HepG2 (cell line): ENCODE data around the gene SPPL3. TPM values are rescaled to one million over a fixed set of nuclear protein-coding genes. Genes with fewer than 3 reads are reported as not detected.

ENCODE experiments used
- ATF7 ChIP-seq, 2 experiments: fragments of 450-650 bp in 1 of 2; sonication (generic) in 1 of 2; formaldehyde crosslinking in 1 of 2; IDR thresholded peaks; 2 replicates each; pipeline versions ENCODE4 v1.4.0 to v1.6.1; 2016 to 2020; ENCODE audit warnings: antibody characterized with exemption in 1 of 2, mild to moderate bottlenecking in 1 of 2, missing genetic modification reagents in 1 of 2
- CEBPG ChIP-seq: IDR thresholded peaks from 2 replicates; pipeline ENCODE4 v1.6.1; 2016
- EZH2 ChIP-seq: conservative IDR thresholded peaks from 2 replicates; pipeline ENCODE4 v1.6.1; 2012; ENCODE audit warnings: mild to moderate bottlenecking, low read depth, low read length, moderate library complexity
- HMG20B ChIP-seq: conservative IDR thresholded peaks from 2 replicates; pipeline ENCODE4 v1.6.1; 2016; ENCODE audit warnings: missing genetic modification reagents, missing compliant biosample characterization
- RARA ChIP-seq: IDR thresholded peaks from 2 replicates; pipeline ENCODE4 v1.6.1; 2016; ENCODE audit warnings: missing genetic modification reagents, missing compliant biosample characterization
- SALL2 ChIP-seq: sonication (generic); formaldehyde crosslinking; IDR thresholded peaks from 2 replicates; pipeline ENCODE4 v1.8.1; 2023; ENCODE audit warnings: mild to moderate bottlenecking, missing genetic modification reagents, inconsistent platforms
- TOPORS ChIP-seq: sonication (generic); formaldehyde crosslinking; IDR thresholded peaks from 2 replicates; pipeline ENCODE4 v1.8.0; 2023; ENCODE audit warnings: mild to moderate bottlenecking, missing genetic modification reagents
- YEATS2 ChIP-seq: sonication (generic); formaldehyde crosslinking; IDR thresholded peaks from 2 replicates; pipeline ENCODE4 v1.4.0; 2020; ENCODE audit warnings: missing genetic modification reagents, borderline replicate concordance
- ZBTB42 ChIP-seq: sonication (generic); formaldehyde crosslinking; IDR thresholded peaks from 2 replicates; pipeline ENCODE4 v1.5.0; 2020; ENCODE audit warnings: mild to moderate bottlenecking, missing genetic modification reagents
- ZFP36 ChIP-seq: fragments of 150-350 bp; IDR thresholded peaks from 2 replicates; pipeline ENCODE4 v1.6.1; 2018; ENCODE audit warnings: borderline replicate concordance, low read length, low read depth; ENCODE audit not compliant: partially characterized antibody
- ZNF569 ChIP-seq: sonication (generic); formaldehyde crosslinking; IDR thresholded peaks from 2 replicates; pipeline ENCODE4 v1.5.0; 2020; ENCODE audit warnings: mild to moderate bottlenecking, missing genetic modification reagents, moderate library complexity, borderline replicate concordance
- ZNF776 ChIP-seq: sonication (generic); formaldehyde crosslinking; IDR thresholded peaks from 2 replicates; pipeline ENCODE4 v1.4.0; 2020; ENCODE audit warnings: mild to moderate bottlenecking, missing genetic modification reagents
- polyA plus RNA-seq, 8 experiments: library from polyadenylated mRNA; depleted of rRNA in 3 of 8; stranded (reverse) in 7 of 8; unstranded in 1 of 8; fragments of >200 nt; fragmentation: Illumina TruSeq in 4 of 8; extraction: Trizol in 4 of 8; gene quantifications; 2 replicates each; pipeline versions ENCODE4 v1.2.1 to v1.2.3, GENCODE V29; 2011 to 2016; ENCODE audit warnings: low read depth in 4 of 8, missing spikeins in 1 of 8, mixed read lengths in 1 of 8; ENCODE audit not compliant: insufficient read depth in 1 of 8
- total RNA-seq, 5 experiments: library from RNA; depleted of rRNA; stranded (reverse); fragments of >200 nt; fragmentation: Illumina TruSeq; extraction: Trizol; gene quantifications; 2 replicates each; pipeline ENCODE4 v1.2.3, GENCODE V29; 2016; ENCODE audit warnings: low read depth in 1 of 5
- TF ChIP-seq, protein P1 (sequence below): sonication (generic); formaldehyde crosslinking; IDR thresholded peaks from 2 replicates; pipeline ENCODE4 v1.5.0; 2020; ENCODE audit warnings: mild to moderate bottlenecking, missing genetic modification reagents
- TF ChIP-seq, protein P2 (sequence below), 2 experiments: sonication (generic) in 1 of 2; formaldehyde crosslinking in 1 of 2; IDR thresholded peaks; 2 replicates each; pipeline versions ENCODE4 v1.4.0 to v1.6.1; 2018 to 2020; ENCODE audit warnings: missing genetic modification reagents in 2 of 2, borderline replicate concordance in 1 of 2, low read depth in 1 of 2, mild to moderate bottlenecking in 1 of 2, missing biosample characterization in 1 of 2
- TF ChIP-seq, protein P3 (sequence below): sonication (generic); formaldehyde crosslinking; IDR thresholded peaks from 2 replicates; pipeline ENCODE4 v1.4.0; 2020; ENCODE audit warnings: missing genetic modification reagents, borderline replicate concordance
- TF ChIP-seq, protein P4 (sequence below): sonication (generic); formaldehyde crosslinking; IDR thresholded peaks from 2 replicates; pipeline ENCODE4 v1.4.0; 2020; ENCODE audit warnings: missing genetic modification reagents
- TF ChIP-seq, protein P5 (sequence below), 2 experiments: fragments of 450-650 bp in 1 of 2; sonication (generic) in 1 of 2; formaldehyde crosslinking; IDR thresholded peaks; 2 replicates each; pipeline versions ENCODE4 v1.5.0 to v1.8.0; 2020 to 2022; ENCODE audit warnings: mild to moderate bottlenecking in 1 of 2, missing genetic modification reagents in 1 of 2

Gene SPPL3
- total and polyA plus RNA-seq, 2 of the 13 experiments (the other 11 are each of a cell fraction or from before 2014, with no cell fraction given), result 8.9 to 9.1 TPM

DNA sequence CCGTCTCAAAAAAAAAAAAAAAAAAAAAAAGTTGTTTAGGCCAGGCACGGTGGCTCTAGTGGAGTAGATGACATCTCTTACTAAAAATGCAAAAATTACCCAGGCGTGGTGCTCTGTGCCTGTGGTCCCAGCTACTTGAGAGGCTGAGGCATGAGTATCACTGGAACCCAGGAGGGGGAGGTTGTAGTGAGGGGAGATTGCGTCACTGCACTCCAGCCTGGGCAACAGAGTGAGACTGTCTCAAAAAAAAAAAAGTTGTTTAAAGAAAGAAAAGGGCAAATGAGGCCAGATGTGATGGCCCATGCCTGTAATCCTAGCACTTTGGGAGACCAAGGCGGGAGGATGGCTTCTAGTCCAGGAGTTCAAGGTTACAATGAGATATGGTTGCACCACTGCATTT lies 36.6 kb upstream of the SPPL3 start (continued):
- TF ChIP-seq ZBTB42 (CRISPR knock-in tag), result no peak
- no peak for TF ChIP-seq ZFP36
- TF ChIP-seq, protein P1, sequence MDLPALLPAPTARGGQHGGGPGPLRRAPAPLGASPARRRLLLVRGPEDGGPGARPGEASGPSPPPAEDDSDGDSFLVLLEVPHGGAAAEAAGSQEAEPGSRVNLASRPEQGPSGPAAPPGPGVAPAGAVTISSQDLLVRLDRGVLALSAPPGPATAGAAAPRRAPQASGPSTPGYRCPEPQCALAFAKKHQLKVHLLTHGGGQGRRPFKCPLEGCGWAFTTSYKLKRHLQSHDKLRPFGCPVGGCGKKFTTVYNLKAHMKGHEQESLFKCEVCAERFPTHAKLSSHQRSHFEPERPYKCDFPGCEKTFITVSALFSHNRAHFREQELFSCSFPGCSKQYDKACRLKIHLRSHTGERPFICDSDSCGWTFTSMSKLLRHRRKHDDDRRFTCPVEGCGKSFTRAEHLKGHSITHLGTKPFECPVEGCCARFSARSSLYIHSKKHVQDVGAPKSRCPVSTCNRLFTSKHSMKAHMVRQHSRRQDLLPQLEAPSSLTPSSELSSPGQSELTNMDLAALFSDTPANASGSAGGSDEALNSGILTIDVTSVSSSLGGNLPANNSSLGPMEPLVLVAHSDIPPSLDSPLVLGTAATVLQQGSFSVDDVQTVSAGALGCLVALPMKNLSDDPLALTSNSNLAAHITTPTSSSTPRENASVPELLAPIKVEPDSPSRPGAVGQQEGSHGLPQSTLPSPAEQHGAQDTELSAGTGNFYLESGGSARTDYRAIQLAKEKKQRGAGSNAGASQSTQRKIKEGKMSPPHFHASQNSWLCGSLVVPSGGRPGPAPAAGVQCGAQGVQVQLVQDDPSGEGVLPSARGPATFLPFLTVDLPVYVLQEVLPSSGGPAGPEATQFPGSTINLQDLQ (CRISPR knock-in tag), result no peak
- TF ChIP-seq CEBPG (CRISPR knock-in tag), result peak; percentile 89
- TF ChIP-seq, protein P2, sequence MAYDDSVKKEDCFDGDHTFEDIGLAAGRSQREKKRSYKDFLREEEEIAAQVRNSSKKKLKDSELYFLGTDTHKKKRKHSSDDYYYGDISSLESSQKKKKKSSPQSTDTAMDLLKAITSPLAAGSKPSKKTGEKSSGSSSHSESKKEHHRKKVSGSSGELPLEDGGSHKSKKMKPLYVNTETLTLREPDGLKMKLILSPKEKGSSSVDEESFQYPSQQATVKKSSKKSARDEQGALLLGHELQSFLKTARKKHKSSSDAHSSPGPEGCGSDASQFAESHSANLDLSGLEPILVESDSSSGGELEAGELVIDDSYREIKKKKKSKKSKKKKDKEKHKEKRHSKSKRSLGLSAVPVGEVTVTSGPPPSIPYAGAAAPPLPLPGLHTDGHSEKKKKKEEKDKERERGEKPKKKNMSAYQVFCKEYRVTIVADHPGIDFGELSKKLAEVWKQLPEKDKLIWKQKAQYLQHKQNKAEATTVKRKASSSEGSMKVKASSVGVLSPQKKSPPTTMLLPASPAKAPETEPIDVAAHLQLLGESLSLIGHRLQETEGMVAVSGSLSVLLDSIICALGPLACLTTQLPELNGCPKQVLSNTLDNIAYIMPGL (CRISPR knock-in tag; IDR thresholded peaks at IDR 0.05; ENCODE audit: borderline replicate concordance in 1 of 2, low read depth in 1 of 2), result no peak
- TF ChIP-seq SALL2 (CRISPR knock-in tag), result no peak
- TF ChIP-seq, protein P3, sequence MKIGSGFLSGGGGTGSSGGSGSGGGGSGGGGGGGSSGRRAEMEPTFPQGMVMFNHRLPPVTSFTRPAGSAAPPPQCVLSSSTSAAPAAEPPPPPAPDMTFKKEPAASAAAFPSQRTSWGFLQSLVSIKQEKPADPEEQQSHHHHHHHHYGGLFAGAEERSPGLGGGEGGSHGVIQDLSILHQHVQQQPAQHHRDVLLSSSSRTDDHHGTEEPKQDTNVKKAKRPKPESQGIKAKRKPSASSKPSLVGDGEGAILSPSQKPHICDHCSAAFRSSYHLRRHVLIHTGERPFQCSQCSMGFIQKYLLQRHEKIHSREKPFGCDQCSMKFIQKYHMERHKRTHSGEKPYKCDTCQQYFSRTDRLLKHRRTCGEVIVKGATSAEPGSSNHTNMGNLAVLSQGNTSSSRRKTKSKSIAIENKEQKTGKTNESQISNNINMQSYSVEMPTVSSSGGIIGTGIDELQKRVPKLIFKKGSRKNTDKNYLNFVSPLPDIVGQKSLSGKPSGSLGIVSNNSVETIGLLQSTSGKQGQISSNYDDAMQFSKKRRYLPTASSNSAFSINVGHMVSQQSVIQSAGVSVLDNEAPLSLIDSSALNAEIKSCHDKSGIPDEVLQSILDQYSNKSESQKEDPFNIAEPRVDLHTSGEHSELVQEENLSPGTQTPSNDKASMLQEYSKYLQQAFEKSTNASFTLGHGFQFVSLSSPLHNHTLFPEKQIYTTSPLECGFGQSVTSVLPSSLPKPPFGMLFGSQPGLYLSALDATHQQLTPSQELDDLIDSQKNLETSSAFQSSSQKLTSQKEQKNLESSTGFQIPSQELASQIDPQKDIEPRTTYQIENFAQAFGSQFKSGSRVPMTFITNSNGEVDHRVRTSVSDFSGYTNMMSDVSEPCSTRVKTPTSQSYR, result peak; percentile 25; the same call in 1 of the 2 replicates
- no peak for TF ChIP-seq YEATS2 (CRISPR knock-in tag)
- no peak for TF ChIP-seq HMG20B
- no peak for TF ChIP-seq TOPORS (CRISPR knock-in tag)
- TF ChIP-seq, protein P4, sequence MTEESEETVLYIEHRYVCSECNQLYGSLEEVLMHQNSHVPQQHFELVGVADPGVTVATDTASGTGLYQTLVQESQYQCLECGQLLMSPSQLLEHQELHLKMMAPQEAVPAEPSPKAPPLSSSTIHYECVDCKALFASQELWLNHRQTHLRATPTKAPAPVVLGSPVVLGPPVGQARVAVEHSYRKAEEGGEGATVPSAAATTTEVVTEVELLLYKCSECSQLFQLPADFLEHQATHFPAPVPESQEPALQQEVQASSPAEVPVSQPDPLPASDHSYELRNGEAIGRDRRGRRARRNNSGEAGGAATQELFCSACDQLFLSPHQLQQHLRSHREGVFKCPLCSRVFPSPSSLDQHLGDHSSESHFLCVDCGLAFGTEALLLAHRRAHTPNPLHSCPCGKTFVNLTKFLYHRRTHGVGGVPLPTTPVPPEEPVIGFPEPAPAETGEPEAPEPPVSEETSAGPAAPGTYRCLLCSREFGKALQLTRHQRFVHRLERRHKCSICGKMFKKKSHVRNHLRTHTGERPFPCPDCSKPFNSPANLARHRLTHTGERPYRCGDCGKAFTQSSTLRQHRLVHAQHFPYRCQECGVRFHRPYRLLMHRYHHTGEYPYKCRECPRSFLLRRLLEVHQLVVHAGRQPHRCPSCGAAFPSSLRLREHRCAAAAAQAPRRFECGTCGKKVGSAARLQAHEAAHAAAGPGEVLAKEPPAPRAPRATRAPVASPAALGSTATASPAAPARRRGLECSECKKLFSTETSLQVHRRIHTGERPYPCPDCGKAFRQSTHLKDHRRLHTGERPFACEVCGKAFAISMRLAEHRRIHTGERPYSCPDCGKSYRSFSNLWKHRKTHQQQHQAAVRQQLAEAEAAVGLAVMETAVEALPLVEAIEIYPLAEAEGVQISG (CRISPR knock-in tag), result no peak
- no peak for TF ChIP-seq EZH2
- no peak for TF ChIP-seq ZNF569 (CRISPR knock-in tag)
- 0 out of 2 replicates have a peak, but pooled peaks have one; percentile 9 for TF ChIP-seq RARA (CRISPR knock-in tag)
- no peak for TF ChIP-seq ZNF776 (CRISPR knock-in tag)
- TF ChIP-seq, protein P5, sequence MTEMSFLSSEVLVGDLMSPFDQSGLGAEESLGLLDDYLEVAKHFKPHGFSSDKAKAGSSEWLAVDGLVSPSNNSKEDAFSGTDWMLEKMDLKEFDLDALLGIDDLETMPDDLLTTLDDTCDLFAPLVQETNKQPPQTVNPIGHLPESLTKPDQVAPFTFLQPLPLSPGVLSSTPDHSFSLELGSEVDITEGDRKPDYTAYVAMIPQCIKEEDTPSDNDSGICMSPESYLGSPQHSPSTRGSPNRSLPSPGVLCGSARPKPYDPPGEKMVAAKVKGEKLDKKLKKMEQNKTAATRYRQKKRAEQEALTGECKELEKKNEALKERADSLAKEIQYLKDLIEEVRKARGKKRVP (CRISPR knock-in tag; IDR thresholded peaks at IDR 0.05), result peak in 1 of 2 experiments; percentile 42; a peak in 1 of 4 replicates
- peak; percentile 46 for TF ChIP-seq ATF7 (IDR thresholded peaks at IDR 0.05)
- TF ChIP-seq ATF7 (CRISPR knock-in tag; IDR thresholded peaks at IDR 0.05), result no peak
